HepG2 (cell line): ENCODE results near the gene PIP5KL1. TPM values are rescaled to one million over a fixed set of nuclear protein-coding genes. Genes with fewer than 3 reads are reported as not detected.

ENCODE experiments used
- ATAC-seq: fragments of 200-7000 bp; cut with Tn5 transposase; 3 replicates; pipeline ENCODE4 v1.9.1; 2020; ENCODE audit warnings: mild to moderate bottlenecking, moderate library complexity
- BruUV-seq: library from RNA; stranded (reverse); fragments of 400-500 nt; replicated peaks from 2 replicates; lab custom pipeline; 2021; lab: Mats Ljungman, UMichigan
- CTCF ChIA-PET: fragments of 300-600 bp; formaldehyde crosslinking; extraction: SDS; loops from one replicate; lab custom pipeline; 2021; ENCODE audit warnings: low total read pairs, inconsistent platforms, low intra/inter-chr PET ratio; lab: Yijun Ruan, JAX
- POLR2A ChIA-PET: fragments of 350-600 bp; sonication (Branson Sonifier 250); formaldehyde crosslinking; loops from one replicate; lab custom pipeline; 2020; ENCODE audit warnings: antibody characterized with exemption, inconsistent platforms; lab: Yijun Ruan, JAX
- DNase-seq: peaks from one replicate; pipeline ENCODE4 v3.0.0-alpha.2; 2015; ENCODE audit warnings: low spot score
- FAIRE-seq: peaks from 3 replicates; lab custom pipeline; 2011; peaks lifted over from hg19 to GRCh38; lab: Jason Lieb, UNC
- H2AFZ ChIP-seq: one replicate; pipeline ENCODE4 v1.6.1; 2011; ENCODE audit warnings: low read length, inconsistent platforms
- H3K27ac ChIP-seq: fragments of 300-600 bp; 3 replicates; pipeline ENCODE4 v1.8.0; 2011; ENCODE audit warnings: mixed run types, mild to moderate bottlenecking, mixed read lengths, low read length, inconsistent platforms; ENCODE audit not compliant: insufficient read depth; ENCODE audit errors: extremely low read length
- H3K27me3 ChIP-seq, 2 experiments: fragments of 200-600 bp in 1 of 2; 2 replicates in 1 of 2; 3 replicates in 1 of 2; pipeline versions ENCODE4 v1.6.0 to v1.8.0; 2011; ENCODE audit warnings: low read length in 2 of 2, mild to moderate bottlenecking in 2 of 2, moderate library complexity in 2 of 2, inconsistent platforms in 1 of 2; ENCODE audit not compliant: insufficient read depth in 2 of 2, control insufficient read depth in 1 of 2
- H3K36me3 ChIP-seq, 2 experiments: fragments of 200-600 bp in 1 of 2; replicated peaks in 1 of 2; 2 replicates in 1 of 2; 3 replicates in 1 of 2; pipeline versions ENCODE4 v1.5.1 to v1.8.0; 2011; ENCODE audit warnings: low read length in 2 of 2, inconsistent platforms in 1 of 2; ENCODE audit not compliant: insufficient read depth in 2 of 2, control insufficient read depth in 1 of 2
- H3K4me1 ChIP-seq: 2 replicates; pipeline ENCODE4 v1.5.1; 2012; ENCODE audit warnings: low read length, inconsistent platforms; ENCODE audit not compliant: insufficient read depth
- H3K4me2 ChIP-seq: 2 replicates; pipeline ENCODE4 v1.6.0; 2011; ENCODE audit warnings: low read depth, low read length, inconsistent platforms
- H3K4me3 ChIP-seq, 3 experiments: fragments of 200-600 bp in 1 of 3; sonication (generic), shearing (Covaris generic) in 1 of 3; replicated peaks in 1 of 3; 2 replicates each; pipeline ENCODE4 v1.5.1; 2011 to 2016; ENCODE audit warnings: low read length in 3 of 3, inconsistent platforms in 2 of 3, low read depth in 2 of 3, mild to moderate bottlenecking in 2 of 3, control low read depth in 1 of 3, mixed read lengths in 1 of 3; ENCODE audit not compliant: insufficient read depth in 1 of 3
- H3K79me2 ChIP-seq: one replicate; pipeline ENCODE4 v1.6.1; 2011; ENCODE audit warnings: low read length, inconsistent platforms; ENCODE audit not compliant: insufficient read depth
- H3K9ac ChIP-seq: 2 replicates; pipeline ENCODE4 v1.6.0; 2011; ENCODE audit warnings: mild to moderate bottlenecking, low read depth, low read length, inconsistent platforms; ENCODE audit not compliant: insufficient read depth
- H3K9me3 ChIP-seq: 2 replicates; pipeline ENCODE4 v1.5.1; 2012; ENCODE audit warnings: mild to moderate bottlenecking, low read length
- H4K20me1 ChIP-seq: 2 replicates; pipeline ENCODE4 v1.6.0; 2011; ENCODE audit warnings: inconsistent platforms, mild to moderate bottlenecking, low read length, moderate library complexity; ENCODE audit not compliant: insufficient read depth
- CBX5 ChIP-seq: sonication (generic); formaldehyde crosslinking; IDR thresholded peaks from 2 replicates; pipeline ENCODE4 v1.4.0; 2020; ENCODE audit warnings: missing genetic modification reagents, borderline replicate concordance
- NR3C1 ChIP-seq: sonication (generic); formaldehyde crosslinking; IDR thresholded peaks from 2 replicates; pipeline ENCODE4 v1.4.0; 2020; ENCODE audit warnings: missing genetic modification reagents
- TBX2 ChIP-seq: sonication (generic); formaldehyde crosslinking; IDR thresholded peaks from 2 replicates; pipeline ENCODE4 v1.5.0; 2020; ENCODE audit warnings: missing genetic modification reagents, mild to moderate bottlenecking, borderline replicate concordance
- ZBTB38 ChIP-seq: sonication (generic); formaldehyde crosslinking; IDR thresholded peaks from 2 replicates; pipeline ENCODE4 v1.5.1; 2020; ENCODE audit warnings: mild to moderate bottlenecking, missing genetic modification reagents
- ZNF691 ChIP-seq: sonication (generic); formaldehyde crosslinking; IDR thresholded peaks from 2 replicates; pipeline ENCODE4 v1.4.0; 2020; ENCODE audit warnings: missing genetic modification reagents, low read depth, mild to moderate bottlenecking, borderline replicate concordance
- WGBS: methylation state at CpG from one replicate; pipeline ENCODE4 v1.1.6; 2017; ENCODE audit warnings: low lambda C conversion rate; 5-methylcytosine and 5-hydroxymethylcytosine counted together
- in situ Hi-C: cut with HindIII; loops from 2 replicates; pipeline ENCODE4 v1.10.0; 2017; ENCODE audit warnings: low pct_unique_long_range_greater_than_20kb; ENCODE audit not compliant: extremely low pct_ligation_motif_present
- intact Hi-C: fragments of 100-400 bp; cut with micrococcal nuclease; formaldehyde crosslinking; loops from one replicate; pipeline ENCODE4 v1.10.0; 2022; ENCODE audit not compliant: unreplicated experiment
- polyA plus RNA-seq, 8 experiments: library from polyadenylated mRNA; depleted of rRNA in 3 of 8; stranded (reverse) in 7 of 8; unstranded in 1 of 8; fragments of >200 nt; fragmentation: Illumina TruSeq in 4 of 8; extraction: Trizol in 4 of 8; gene quantifications; 2 replicates each; pipeline versions ENCODE4 v1.2.1 to v1.2.3, GENCODE V29; 2011 to 2016; ENCODE audit warnings: low read depth in 4 of 8, missing spikeins in 1 of 8, mixed read lengths in 1 of 8; ENCODE audit not compliant: insufficient read depth in 1 of 8
- total RNA-seq, 5 experiments: library from RNA; depleted of rRNA; stranded (reverse); fragments of >200 nt; fragmentation: Illumina TruSeq; extraction: Trizol; gene quantifications; 2 replicates each; pipeline ENCODE4 v1.2.3, GENCODE V29; 2016; ENCODE audit warnings: low read depth in 1 of 5

Gene PIP5KL1
- total and polyA plus RNA-seq, 2 of the 13 experiments (the other 11 are each of a cell fraction or from before 2014, with no cell fraction given): 0.20 to 0.49 TPM

- TF ChIP-seq TBX2 (0 out of 2 replicates have a peak, but pooled peaks have one; percentile 26), ZNF691 (CRISPR knock-in tag) (0 out of 2 replicates have a peak, but pooled peaks have one; percentile 30), ZBTB38 (CRISPR knock-in tag) (0 out of 2 replicates have a peak, but pooled peaks have one; percentile 49)
Observed at GRCh38 chr9:127977009-127977883, 46.7 kb upstream of the PIP5KL1 start (continued).

DNA sequence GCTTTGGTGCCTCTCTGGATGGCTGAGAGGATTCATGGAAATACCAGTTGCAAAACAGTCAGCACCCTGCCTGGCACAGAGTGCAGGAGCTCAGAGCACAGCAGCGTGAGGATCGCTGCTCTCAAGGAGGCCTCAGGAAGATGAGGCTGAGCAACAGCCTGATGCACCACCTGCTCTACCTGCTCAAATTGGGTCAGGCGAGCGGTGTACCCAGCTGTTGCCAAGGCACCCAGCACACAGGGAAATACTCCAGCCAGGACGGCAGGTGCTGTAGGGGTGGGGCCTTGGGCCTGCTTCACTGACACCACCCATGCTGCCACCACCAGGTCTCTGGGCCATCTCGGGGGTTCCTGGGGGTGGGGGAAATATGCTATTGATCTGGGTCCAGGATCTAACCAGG is 45.9 kb upstream of the PIP5KL1 start:
- ChIA-PET POLR2A (no interaction called here), CTCF (no interaction called here)
- H3K27ac ChIP-seq: no peak overlapping the region
- H3K27me3 ChIP-seq: no peaks in the 10 kb centered on the region; a peak in 1 of 5 replicates
- peaks cover 88% of the 10 kb centered on the region for H3K79me2 ChIP-seq
- peaks cover 0 to 4% of the 10 kb centered on the region in 2 experiments; a peak in 2 of 5 replicates for H3K36me3 ChIP-seq
- no peak for DNase-seq
- 100% methylated on average over 1 of the region's 6 CpGs for WGBS
- H3K9ac ChIP-seq: 0 out of 2 replicates have a peak overlapping the region, but pooled peaks have one; percentile 5
- TF ChIP-seq CBX5: no peak
- TF ChIP-seq NR3C1 (CRISPR knock-in tag): no peak
- TF ChIP-seq, all 625 proteins: peak for 0
- Histone ChIP-seq H4K20me1 (peaks cover 37% of the 10 kb centered on the region; the same call in 1 of the 2 replicates), H3K4me1 (peaks cover 66% of the 10 kb centered on the region), H2AFZ (no peak overlapping the region), H3K4me2 (peak overlapping the region; percentile 97), H3K9me3 (no peaks in the 10 kb centered on the region), H3K4me3 (peak overlapping the region in 1 of 3 experiments; percentile 90; a peak in 1 of 6 replicates)
- intact Hi-C loops: loop anchor here (5.0 kb wide), 2 partner anchors 34 to 46 kb away; no protein-coding TSS in a partner anchor
- BruUV-seq: no TSS peak
- no peak for FAIRE-seq
- in situ Hi-C loops: no loop called here
- ATAC-seq: no peak
